ENCODE results near the gene NUPR2.
"Not testable (repeated sequence)": the region's sequence is repeated elsewhere in the genome, so short reads cannot be mapped to it uniquely, and the experiment has no call there.

NUPR2 gene

GRCh38 chr7:56083150-56083785 is 32.9 kb downstream of the NUPR2 start:
- no peak for DNase-seq

- DNase-seq = no peak
Observed at GRCh38 chr7:56081626-56082340, 34.4 kb downstream of the NUPR2 start.

GRCh38 chr7:56080726-56081435 is 35.3 kb downstream of the NUPR2 start:
- not testable (repeated sequence) for DNase-seq

- no peak for DNase-seq
Observed at GRCh38 chr7:56079450-56080185, 36.6 kb downstream of the NUPR2 start.

- no peak for DNase-seq
Observed at GRCh38 chr7:56078196-56078595, 38.0 kb downstream of the NUPR2 start.

GRCh38 chr7:56077681-56078080 is 38.5 kb downstream of the NUPR2 start:
- DNase-seq = no peak

- DNase-seq = peak; percentile 86
Observed at GRCh38 chr7:56074371-56074791, 41.8 kb downstream of the NUPR2 start.

- DNase-seq = not testable (repeated sequence)
Observed at GRCh38 chr7:56066376-56066775, 49.8 kb downstream of the NUPR2 start.

All from activated CD8-positive, alpha-beta memory T cell treated with anti-CD3 and anti-CD28 coated beads for 24 hours (primary cell).